Measurements from ENCODE around the gene CCRL2.
"Not testable (repeated sequence)": the region's sequence is repeated elsewhere in the genome, so short reads cannot be mapped to it uniquely, and the experiment has no call there.

The CCRL2 gene

GRCh38 chr3:46393554-46394434 lies 13.3 kb upstream of the CCRL2 start:
- Mint-ChIP-seq H3K27me3 (no peaks in the 10 kb centered on the region), H3K27ac (peak overlapping the region; percentile 12), H3K36me3 (ENCODE audit: low read depth) (no peaks in the 10 kb centered on the region), H3K4me1 (ENCODE audit: low read depth) (peaks cover 12% of the 10 kb centered on the region), H3K9me3 (no peaks in the 10 kb centered on the region), H3K4me3 (no peak overlapping the region)

GRCh38 chr3:46395210-46395661 lies 11.8 kb upstream of the CCRL2 start:
- H3K9me3 Mint-ChIP-seq = no peaks in the 10 kb centered on the region
- no peak overlapping the region for H3K4me3 Mint-ChIP-seq
- H3K27ac Mint-ChIP-seq = peak overlapping the region; percentile 15
- no peaks in the 10 kb centered on the region for H3K27me3 Mint-ChIP-seq
- no peaks in the 10 kb centered on the region for H3K36me3 Mint-ChIP-seq (ENCODE audit: low read depth)
- H3K4me1 Mint-ChIP-seq (ENCODE audit: low read depth) = peaks cover 12% of the 10 kb centered on the region

- H3K4me3 Mint-ChIP-seq = no peak overlapping the region
- H3K27ac Mint-ChIP-seq = no peak overlapping the region
- H3K27me3 Mint-ChIP-seq = no peaks in the 10 kb centered on the region
These were observed 11.1 kb upstream of the CCRL2 start for GRCh38 chr3:46395766-46396530.

GRCh38 chr3:46397111-46397510 lies 9.9 kb upstream of the CCRL2 start:
- no peaks in the 10 kb centered on the region for H3K27me3 Mint-ChIP-seq
- no peaks in the 10 kb centered on the region for H3K36me3 Mint-ChIP-seq (ENCODE audit: low read depth)
- H3K27ac Mint-ChIP-seq = no peak overlapping the region
- no peaks in the 10 kb centered on the region for H3K9me3 Mint-ChIP-seq
- H3K4me3 Mint-ChIP-seq = no peak overlapping the region
- peaks cover 12% of the 10 kb centered on the region for H3K4me1 Mint-ChIP-seq (ENCODE audit: low read depth)

More at GRCh38 chr3:46395766-46396530, 11.1 kb upstream of the CCRL2 start:
- Mint-ChIP-seq H3K9me3 (no peaks in the 10 kb centered on the region), H3K36me3 (ENCODE audit: low read depth) (no peaks in the 10 kb centered on the region), H3K4me1 (ENCODE audit: low read depth) (peaks cover 12% of the 10 kb centered on the region)

- Mint-ChIP-seq H3K36me3 (ENCODE audit: low read depth) (no peaks in the 10 kb centered on the region), H3K27ac (no peak overlapping the region), H3K4me3 (no peak overlapping the region), H3K4me1 (ENCODE audit: low read depth) (peaks cover 12% of the 10 kb centered on the region), H3K27me3 (peaks cover 4% of the 10 kb centered on the region), H3K9me3 (no peaks in the 10 kb centered on the region)
These were observed 8.7 kb upstream of the CCRL2 start for GRCh38 chr3:46398186-46398955.

GRCh38 chr3:46399098-46399497 lies 8.0 kb upstream of the CCRL2 start:
- Mint-ChIP-seq H3K27me3 (peaks cover 4% of the 10 kb centered on the region), H3K4me3 (no peak overlapping the region), H3K36me3 (ENCODE audit: low read depth) (no peaks in the 10 kb centered on the region), H3K4me1 (ENCODE audit: low read depth) (peaks cover 12% of the 10 kb centered on the region), H3K9me3 (no peaks in the 10 kb centered on the region), H3K27ac (no peak overlapping the region)

- Mint-ChIP-seq H3K4me3 (no peak overlapping the region), H3K27ac (no peak overlapping the region), H3K4me1 (ENCODE audit: low read depth) (peaks cover 12% of the 10 kb centered on the region), H3K27me3 (peaks cover 4% of the 10 kb centered on the region), H3K36me3 (ENCODE audit: low read depth) (no peaks in the 10 kb centered on the region), H3K9me3 (no peaks in the 10 kb centered on the region)
These were observed 7.5 kb upstream of the CCRL2 start for GRCh38 chr3:46399557-46399956.

GRCh38 chr3:46400000-46400734 lies 6.9 kb upstream of the CCRL2 start:
- Mint-ChIP-seq H3K36me3 (ENCODE audit: low read depth) (no peaks in the 10 kb centered on the region), H3K27ac (no peak overlapping the region), H3K27me3 (peaks cover 4% of the 10 kb centered on the region), H3K4me3 (no peak overlapping the region), H3K9me3 (no peaks in the 10 kb centered on the region), H3K4me1 (ENCODE audit: low read depth) (peaks cover 12% of the 10 kb centered on the region)

- no peak overlapping the region for H3K4me3 Mint-ChIP-seq
- H3K36me3 Mint-ChIP-seq (ENCODE audit: low read depth) = no peaks in the 10 kb centered on the region
- H3K4me1 Mint-ChIP-seq (ENCODE audit: low read depth) = peaks cover 10% of the 10 kb centered on the region
- no peaks in the 10 kb centered on the region for H3K9me3 Mint-ChIP-seq
- H3K27ac Mint-ChIP-seq = no peak overlapping the region
- peaks cover 4% of the 10 kb centered on the region for H3K27me3 Mint-ChIP-seq
These were observed 6.2 kb upstream of the CCRL2 start for GRCh38 chr3:46400846-46401245.

GRCh38 chr3:46401579-46401978 lies 5.5 kb upstream of the CCRL2 start:
- peaks cover 10% of the 10 kb centered on the region for H3K4me1 Mint-ChIP-seq (ENCODE audit: low read depth)
- H3K27ac Mint-ChIP-seq = no peak overlapping the region
- H3K36me3 Mint-ChIP-seq (ENCODE audit: low read depth) = no peaks in the 10 kb centered on the region

GRCh38 chr3:46402902-46403301 lies 4.2 kb upstream of the CCRL2 start:
- H3K4me1 Mint-ChIP-seq (ENCODE audit: low read depth) = peaks cover 18% of the 10 kb centered on the region
- not testable (repeated sequence) for H3K27ac Mint-ChIP-seq; H3K4me3 Mint-ChIP-seq; H3K9me3 Mint-ChIP-seq; H3K27me3 Mint-ChIP-seq; H3K36me3 Mint-ChIP-seq (ENCODE audit: low read depth)

More at GRCh38 chr3:46401579-46401978, 5.5 kb upstream of the CCRL2 start:
- Mint-ChIP-seq H3K9me3 (no peaks in the 10 kb centered on the region), H3K27me3 (peaks cover 4% of the 10 kb centered on the region), H3K4me3 (no peak overlapping the region)

- Mint-ChIP-seq H3K4me1 (ENCODE audit: low read depth) (peaks cover 37% of the 10 kb centered on the region), H3K36me3 (ENCODE audit: low read depth) (no peaks in the 10 kb centered on the region), H3K27me3 (peaks cover 4% of the 10 kb centered on the region), H3K4me3 (no peak overlapping the region), H3K9me3 (no peaks in the 10 kb centered on the region), H3K27ac (no peak overlapping the region)
These were observed 1.6 kb upstream of the CCRL2 start for GRCh38 chr3:46405301-46406019.

- Mint-ChIP-seq H3K4me3 (peak overlapping the region; percentile 82), H3K27me3 (peaks cover 4% of the 10 kb centered on the region), H3K4me1 (ENCODE audit: low read depth) (peaks cover 37% of the 10 kb centered on the region), H3K36me3 (ENCODE audit: low read depth) (no peaks in the 10 kb centered on the region), H3K27ac (peak overlapping the region; percentile 85), H3K9me3 (no peaks in the 10 kb centered on the region)
These were observed 644 bp upstream of the CCRL2 start for GRCh38 chr3:46406443-46406787.

- Mint-ChIP-seq H3K27ac (no peak overlapping the region), H3K9me3 (no peaks in the 10 kb centered on the region), H3K4me3 (peak overlapping the region; percentile 82), H3K36me3 (ENCODE audit: low read depth) (no peaks in the 10 kb centered on the region), H3K27me3 (peaks cover 2% of the 10 kb centered on the region), H3K4me1 (ENCODE audit: low read depth) (peaks cover 37% of the 10 kb centered on the region)
These were observed 911 bp downstream of the CCRL2 start for GRCh38 chr3:46407970-46408369.
